NCI-H345 treated with DMSO at 0.1 percent for 48 hours (cell line): ENCODE results near the gene TCERG1L.

Source experiments
- DNase-seq: peaks from one replicate; lab custom pipeline; 2025; ENCODE audit not compliant: unreplicated experiment; lab: John Stamatoyannopoulos, UW

The TCERG1L gene

DNA sequence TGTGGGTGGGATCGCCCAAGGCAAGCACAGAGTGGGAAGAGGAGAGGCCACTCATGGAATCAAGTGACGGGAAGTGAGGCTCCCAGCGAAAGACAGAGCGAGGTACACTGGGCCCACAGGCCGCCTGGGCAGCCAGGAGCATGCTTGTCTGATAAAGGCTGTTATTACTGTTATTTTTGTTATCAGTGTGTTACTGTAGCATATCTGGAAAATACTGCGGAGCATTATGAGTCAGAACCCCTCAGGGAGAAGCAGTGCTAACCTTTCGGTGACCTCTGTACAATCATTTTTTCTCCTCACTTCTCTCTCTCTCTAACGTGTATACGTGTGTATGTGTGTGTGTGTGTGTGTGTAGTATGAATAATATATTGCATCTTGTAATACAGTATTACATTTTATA lies 3.8 kb upstream of the TCERG1L start:
- no peak for DNase-seq

DNA sequence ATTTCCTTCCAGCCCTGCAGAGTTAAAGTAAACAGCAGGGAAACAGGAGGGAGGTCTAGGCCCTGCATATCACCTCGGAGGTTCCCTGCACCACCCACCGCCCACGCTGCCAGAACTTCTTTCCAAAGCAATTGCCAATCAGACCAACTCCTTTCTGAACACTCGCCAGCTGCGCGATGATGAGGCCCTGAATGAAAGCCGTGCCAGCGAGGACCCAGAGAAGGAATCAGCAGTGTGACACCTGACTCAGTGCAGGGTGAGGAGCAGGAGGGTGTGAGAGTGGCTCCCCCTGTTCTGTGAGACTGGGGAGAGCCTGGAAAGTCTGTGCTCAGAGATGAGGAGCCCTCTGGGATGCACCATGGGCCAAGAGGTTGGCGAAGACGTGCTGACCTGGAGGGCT lies 3.3 kb upstream of the TCERG1L start:
- no peak for DNase-seq

DNA sequence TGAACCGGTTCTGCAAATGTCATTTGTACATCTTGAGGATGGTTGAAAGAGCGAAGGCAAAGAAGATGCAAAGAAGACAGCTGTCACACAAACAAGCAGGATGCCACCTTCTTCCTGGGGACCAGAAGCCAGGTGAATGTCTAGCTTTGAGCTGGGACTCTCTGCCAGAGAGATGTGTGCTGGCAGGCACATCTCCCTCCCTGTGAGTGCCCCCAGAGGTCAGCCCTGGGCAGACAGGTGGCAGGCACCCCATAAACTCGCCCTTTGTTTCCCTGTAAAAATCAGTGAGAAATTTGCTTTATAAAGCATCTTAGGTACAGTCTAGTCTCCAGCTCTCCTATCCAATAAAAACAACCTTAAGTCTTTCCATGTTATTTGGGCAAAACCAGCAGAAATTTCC lies 2.6 kb upstream of the TCERG1L start:
- DNase-seq: no peak

GRCh38 chr10:131313377-131313776 lies 1.9 kb upstream of the TCERG1L start:
- no peak for DNase-seq

- DNase-seq: peak; percentile 40
Observed at GRCh38 chr10:131312478-131312836, 936 bp upstream of the TCERG1L start.

GRCh38 chr10:131311402-131311660 lies 190 bp downstream of the TCERG1L start:
- no peak for DNase-seq

DNA sequence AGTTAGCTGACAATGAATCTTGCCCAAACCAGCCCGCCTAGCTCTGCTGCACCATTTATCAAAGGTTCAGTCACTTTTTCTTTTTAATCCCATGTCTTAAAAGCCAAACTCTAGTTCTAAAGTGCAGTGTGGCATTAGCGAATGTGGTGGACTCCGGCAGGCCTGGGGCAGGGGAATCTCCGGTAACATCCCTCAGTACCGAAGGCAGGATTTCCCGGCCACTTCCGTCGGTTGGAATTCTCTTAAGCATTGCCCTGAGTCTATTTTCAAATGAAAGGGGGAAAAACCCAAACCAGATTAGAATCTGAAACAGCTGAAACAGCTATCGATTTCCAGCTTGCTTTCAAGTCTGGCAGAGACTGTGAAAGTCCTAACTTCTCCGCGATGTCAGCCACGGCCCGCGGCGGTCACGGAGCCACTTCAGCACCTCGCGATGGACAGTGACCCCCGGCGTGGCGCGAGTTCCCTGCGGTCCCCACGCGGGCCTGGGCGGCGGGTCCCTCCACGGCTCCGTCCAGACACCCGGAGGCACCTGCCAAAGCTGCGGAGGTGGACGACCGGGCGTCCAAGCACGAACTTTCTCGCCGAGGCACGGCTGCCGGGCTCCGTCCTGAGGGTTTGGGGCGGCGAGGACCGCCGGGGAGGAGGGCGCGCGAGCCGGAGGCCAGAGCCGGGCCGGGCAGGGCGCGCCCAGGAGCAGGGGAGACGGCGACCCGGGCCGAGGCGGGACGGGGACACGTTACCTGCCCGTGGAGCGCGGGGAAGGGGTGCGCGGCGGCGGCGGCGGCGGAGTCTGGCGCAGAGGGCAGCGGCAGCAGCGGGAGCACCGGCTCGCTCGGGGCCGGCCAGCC lies 745 bp downstream of the TCERG1L start:
- no peak for DNase-seq

DNA sequence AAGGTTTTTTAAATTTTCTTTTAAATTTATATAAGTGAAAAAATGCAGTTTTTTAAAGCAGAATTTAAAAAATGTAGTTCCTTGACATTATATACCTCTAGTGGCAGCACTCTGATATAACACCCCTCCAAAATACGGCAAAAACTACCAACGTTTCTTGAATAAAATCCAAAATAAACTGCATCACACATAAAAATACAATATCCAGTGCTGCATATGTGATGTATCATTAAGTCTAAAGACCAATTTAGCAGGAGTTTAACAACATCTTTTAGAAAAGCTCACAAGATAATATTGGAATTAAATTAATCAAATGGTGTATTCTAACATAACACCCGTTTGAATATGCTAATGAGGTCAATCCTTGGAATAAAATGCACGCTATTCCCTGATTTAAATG lies 1.4 kb downstream of the TCERG1L start:
- no peak for DNase-seq

DNA sequence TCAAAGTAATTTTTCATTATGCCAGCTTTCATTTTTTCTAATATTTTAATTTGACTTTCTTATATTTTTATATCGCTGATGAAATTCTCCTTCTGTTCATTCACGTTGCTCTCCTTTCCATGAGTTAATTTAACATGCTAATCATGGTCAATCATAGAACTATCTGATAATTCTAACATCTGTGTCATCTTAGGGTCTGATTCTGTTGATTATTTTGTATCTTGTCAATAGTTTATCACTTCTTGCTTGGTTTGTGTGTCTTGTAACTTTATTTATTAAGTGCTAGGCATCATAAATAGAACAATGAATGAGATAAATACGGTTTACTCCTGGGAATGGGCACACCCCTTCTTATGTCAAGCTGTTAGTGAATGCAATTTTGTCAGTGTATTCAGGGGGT lies 11.0 kb downstream of the TCERG1L start:
- no peak for DNase-seq

- DNase-seq: no peak
Observed at GRCh38 chr10:131290781-131291180, 20.7 kb downstream of the TCERG1L start.

DNA sequence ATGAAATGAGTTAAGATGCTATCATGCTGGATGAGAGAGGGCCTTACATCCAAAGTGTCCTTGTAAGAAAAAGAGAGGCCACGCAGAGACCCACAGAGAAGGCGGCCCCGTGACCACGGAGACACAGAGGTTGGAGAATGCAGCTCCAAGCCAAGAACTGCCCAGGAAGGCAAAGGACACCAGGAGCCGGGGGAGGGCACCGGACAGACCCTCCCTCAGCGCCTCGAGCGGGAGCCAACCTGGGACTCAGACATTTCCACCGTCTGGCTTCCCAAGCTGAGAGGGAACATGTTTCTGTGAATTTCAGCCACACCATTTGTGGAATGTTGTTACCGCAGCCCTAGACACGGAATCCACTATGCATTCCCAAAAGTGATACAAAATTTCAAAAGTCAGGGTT lies 22.9 kb downstream of the TCERG1L start:
- DNase-seq: no peak

GRCh38 chr10:131282961-131283360 lies 28.6 kb downstream of the TCERG1L start:
- DNase-seq: no peak

- DNase-seq: peak; percentile 8
Observed at GRCh38 chr10:131280101-131280500, 31.4 kb downstream of the TCERG1L start.

- no peak for DNase-seq
Observed at GRCh38 chr10:131279516-131279915, 32.0 kb downstream of the TCERG1L start.

DNA sequence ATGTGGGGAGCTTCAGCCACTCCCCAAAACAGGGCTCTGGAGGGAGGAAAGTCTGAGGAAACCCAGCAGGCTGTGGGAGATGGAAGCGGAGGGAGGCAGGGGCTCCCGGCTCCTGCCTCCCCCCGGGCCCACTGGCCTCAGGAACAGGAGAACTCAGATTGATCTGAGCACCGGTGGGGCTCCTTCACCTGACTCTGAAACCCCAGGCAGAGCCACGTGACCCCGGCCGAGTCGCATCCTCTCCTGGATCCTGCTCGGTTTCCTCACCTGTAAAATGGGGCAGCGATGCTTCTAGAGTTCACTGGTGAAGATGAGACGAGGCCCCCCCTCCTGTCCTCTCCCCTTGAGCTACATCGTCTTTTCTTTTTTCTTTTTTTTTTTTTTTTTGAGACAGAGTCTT lies 33.6 kb downstream of the TCERG1L start:
- no peak for DNase-seq

DNA sequence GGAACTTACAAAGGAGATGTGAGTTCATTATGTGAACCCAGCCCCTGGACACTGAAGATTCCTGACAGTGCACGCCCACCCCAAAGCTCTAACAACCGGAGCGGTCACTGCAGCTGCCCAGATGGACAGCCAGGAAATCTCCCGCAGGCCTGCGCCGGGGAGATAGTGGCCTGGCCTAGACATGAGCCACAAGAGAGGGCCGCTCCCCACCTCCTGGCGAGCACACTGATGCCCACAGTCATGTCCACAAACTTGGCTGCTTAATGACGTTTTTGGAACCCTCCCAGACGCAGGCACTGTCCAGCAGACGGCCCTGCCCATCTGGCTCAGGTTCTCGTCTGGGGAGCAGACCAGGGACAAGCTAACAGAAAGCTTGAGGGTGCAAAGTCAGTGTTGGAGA lies 34.2 kb downstream of the TCERG1L start:
- no peak for DNase-seq

DNA sequence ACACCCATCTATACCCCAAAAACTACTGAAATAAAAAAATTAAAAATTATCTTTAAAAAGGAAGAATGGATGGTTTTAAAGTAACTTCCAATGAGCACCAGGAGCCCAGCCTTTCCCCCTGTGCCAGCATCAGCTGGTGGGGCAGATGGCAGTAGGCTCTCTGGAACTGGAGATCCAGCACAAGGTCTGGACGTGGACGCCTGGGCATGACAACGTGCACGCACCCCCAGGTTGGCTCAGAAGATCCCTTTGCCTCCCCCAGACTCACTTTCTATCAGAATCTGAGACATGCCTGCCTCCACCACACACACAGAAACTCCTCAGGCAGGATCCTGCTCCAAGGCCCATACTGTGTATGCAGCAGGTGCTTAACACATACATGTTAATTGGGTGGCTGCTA lies 35.8 kb downstream of the TCERG1L start:
- no peak for DNase-seq

GRCh38 chr10:131274883-131275282 lies 36.6 kb downstream of the TCERG1L start:
- no peak for DNase-seq

DNA sequence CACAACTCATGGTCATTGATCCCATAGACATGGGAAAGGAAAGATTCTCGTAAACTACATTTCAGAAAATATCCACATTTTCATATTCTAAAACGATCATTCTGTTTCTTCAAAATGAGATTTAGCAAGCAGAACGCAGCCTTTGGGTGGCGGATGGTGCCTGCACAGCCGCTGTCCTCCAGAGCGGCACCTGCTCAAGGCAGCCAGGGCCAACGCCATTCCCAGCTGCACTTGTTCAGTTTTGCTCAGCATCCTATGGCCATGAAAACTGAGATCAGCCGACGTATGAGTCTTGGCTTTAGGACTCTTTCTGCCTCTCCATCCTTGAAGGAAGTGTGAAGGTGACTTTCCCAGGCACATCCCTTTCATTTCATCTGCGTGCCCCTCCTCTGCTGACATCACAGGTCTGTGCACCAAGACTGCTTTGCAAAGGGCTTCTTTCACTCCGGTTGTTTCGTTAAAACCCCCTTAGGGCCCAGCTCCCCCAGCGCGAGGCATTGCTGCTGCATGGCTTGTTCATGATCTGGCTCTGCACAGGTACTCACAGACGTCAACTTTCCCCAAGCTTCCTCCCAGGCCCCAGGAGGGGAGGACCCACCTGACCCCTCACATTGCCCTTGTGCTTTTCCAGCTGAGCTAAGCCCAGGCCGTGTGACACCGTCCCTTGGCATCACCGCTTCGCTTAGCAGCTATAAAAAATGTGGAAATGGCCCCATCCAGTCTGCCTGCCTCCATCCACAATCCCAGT lies 37.2 kb downstream of the TCERG1L start:
- no peak for DNase-seq

GRCh38 chr10:131273476-131273875 lies 38.0 kb downstream of the TCERG1L start:
- no peak for DNase-seq

- no peak for DNase-seq
Observed at GRCh38 chr10:131272897-131273451, 38.5 kb downstream of the TCERG1L start.

GRCh38 chr10:131271966-131272365 lies 39.6 kb downstream of the TCERG1L start:
- no peak for DNase-seq
